HG02759 (cell line): ENCODE data around the gene FASTKD1.
"Not testable (repeated sequence)": the region's sequence is repeated elsewhere in the genome, so short reads cannot be mapped to it uniquely, and the experiment has no call there.

ENCODE experiments used
- ATAC-seq: cut with Tn5 transposase; IDR thresholded peaks from one replicate; pipeline ENCODE4 v1.9.1; 2021; ENCODE audit warnings: mild to moderate bottlenecking, moderate library complexity; ENCODE audit not compliant: unreplicated experiment

FASTKD1 gene, protein sequence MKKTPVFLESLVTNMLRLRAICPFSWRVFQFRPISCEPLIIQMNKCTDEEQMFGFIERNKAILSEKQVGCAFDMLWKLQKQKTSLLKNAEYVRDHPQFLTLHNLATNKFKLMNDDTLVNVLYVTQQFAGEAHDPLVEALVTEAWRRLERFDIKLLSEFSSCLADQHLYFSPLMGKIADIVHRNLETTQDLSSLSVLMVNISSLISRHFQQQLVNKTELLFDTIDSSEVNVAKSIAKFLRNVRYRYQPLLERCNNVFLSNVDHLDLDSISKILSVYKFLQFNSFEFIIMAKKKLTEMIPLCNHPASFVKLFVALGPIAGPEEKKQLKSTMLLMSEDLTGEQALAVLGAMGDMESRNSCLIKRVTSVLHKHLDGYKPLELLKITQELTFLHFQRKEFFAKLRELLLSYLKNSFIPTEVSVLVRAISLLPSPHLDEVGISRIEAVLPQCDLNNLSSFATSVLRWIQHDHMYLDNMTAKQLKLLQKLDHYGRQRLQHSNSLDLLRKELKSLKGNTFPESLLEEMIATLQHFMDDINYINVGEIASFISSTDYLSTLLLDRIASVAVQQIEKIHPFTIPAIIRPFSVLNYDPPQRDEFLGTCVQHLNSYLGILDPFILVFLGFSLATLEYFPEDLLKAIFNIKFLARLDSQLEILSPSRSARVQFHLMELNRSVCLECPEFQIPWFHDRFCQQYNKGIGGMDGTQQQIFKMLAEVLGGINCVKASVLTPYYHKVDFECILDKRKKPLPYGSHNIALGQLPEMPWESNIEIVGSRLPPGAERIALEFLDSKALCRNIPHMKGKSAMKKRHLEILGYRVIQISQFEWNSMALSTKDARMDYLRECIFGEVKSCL

GRCh38 chr2:169573160-169573973, at the start of gene FASTKD1:
TSS of gene FASTKD1 (minus strand) at chr2:169573865. CDS start at chr2:169572029, 1,836 bp downstream.
- peak; percentile 99 for ATAC-seq

DNA sequence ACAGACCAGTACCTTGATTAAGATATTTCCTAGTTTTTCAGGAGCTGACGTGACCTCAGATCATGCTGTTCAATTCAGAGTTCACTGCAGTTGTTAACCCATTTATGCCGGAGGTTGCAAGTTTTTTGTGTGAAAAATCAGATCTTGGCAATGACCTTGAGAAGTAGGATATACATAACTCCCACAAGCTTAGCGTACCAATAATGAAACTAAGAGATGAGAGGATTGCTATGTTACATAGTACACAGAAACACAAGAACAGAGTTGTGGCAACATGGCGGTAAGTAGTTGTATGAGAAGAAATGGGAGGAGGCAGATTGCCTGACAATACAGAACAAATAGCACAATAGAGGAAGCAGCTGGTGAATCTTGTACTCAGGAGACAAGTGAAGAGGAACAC, 49.6 kb upstream of the FASTKD1 start:
- ATAC-seq, result no peak

DNA sequence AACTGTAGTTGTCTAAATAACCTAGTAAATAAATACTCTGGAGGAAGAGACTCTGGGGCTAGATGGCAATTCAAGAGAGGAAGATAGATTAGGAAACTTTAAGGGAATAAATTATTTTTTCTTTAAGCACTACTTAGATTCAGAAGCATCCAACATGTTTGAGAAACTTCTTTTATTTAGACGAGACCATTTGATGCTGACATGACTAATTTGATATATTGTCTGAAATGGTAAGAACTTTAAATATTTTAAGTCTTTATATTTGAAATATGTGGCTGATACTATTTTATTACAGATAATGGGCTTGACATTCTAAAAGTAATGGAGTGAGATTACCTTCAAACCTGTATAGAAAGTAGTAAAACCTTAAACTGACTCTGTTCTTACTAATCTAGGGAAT, 46.8 kb upstream of the FASTKD1 start:
- ATAC-seq, result no peak

GRCh38 chr2:169619946-169620345, 46.3 kb upstream of the FASTKD1 start:
- no peak for ATAC-seq

DNA sequence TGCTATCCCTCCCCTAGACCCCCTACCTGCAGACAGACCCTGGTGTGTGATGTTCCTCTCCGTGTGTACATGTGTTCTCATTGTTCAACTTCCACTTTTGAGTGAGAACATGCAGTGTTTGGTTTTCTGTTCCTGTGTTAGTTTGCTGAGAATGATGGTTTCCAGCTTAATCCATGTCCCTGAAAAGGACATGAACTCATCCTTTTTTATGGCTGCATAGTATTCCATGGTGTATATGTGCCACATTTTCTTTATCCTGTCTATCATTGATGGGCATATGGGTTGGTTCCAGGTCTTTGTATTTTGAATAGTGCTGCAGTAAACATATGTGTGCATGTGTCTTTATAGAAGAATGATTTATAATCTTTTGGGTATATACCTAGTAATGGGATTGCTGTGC, 42.3 kb upstream of the FASTKD1 start:
- ATAC-seq, result not testable (repeated sequence)

GRCh38 chr2:169613876-169614275, 40.2 kb upstream of the FASTKD1 start:
- ATAC-seq, result no peak

GRCh38 chr2:169609264-169609663, 35.6 kb upstream of the FASTKD1 start:
- no peak for ATAC-seq

GRCh38 chr2:169599568-169599967, 25.9 kb upstream of the FASTKD1 start:
- no peak for ATAC-seq

DNA sequence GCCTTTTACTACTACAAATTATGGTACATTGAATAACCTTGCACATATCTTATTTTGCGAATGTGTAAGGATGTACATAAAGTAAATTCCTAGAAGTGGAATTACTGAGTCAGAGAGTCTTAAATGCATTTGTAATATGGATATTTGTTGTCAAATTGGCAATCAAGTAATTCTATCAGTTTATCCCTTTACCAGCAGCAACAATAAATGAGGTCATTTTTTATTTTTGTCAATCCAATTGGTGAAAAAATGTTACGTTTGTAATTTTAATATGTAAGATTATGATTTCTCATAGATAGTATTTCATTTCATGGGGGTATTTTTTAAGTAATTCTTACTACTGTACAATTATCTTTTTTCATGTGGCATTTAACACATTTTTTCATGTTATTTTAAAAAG, 25.3 kb upstream of the FASTKD1 start:
- ATAC-seq, result no peak

DNA sequence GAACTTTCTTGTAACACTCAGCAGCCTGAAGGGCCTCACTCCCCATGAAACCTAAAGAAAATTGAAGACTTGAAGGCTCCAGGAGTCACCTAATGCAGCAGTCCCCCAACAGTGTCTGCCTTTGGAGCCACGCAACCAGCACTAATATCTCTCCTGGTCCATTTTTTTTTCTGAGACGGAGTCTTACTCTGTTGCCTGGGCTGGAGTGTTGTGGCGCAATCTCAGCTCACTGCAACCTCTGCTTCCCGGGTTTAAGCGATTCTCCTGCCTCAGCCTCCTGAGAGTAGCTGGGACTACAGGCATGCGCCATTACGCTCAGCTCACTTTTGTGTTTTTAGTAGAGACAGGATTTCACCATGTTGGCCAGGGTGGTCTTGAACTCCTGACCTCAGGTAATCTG, 22.9 kb upstream of the FASTKD1 start:
- not testable (repeated sequence) for ATAC-seq

DNA sequence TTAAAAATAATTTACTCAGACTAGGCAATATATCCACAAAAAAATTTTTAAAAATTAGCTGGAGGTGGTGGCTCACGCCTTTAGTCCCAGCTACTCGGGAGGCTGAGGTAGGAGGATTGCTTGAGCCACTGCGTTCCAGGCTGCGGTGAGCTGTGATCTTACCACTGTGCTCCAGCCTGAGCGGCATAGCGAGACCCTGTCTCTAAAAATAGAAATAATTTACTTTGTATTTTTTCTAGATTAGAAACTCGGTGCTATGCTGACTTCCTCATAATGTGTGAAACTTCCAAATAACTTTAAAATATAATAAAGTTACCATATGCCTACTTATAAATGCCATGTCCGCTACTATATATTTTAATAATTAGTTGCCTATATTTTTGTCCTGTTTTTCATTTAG, 17.1 kb upstream of the FASTKD1 start:
- no peak for ATAC-seq

- no peak for ATAC-seq
Measured at GRCh38 chr2:169585673-169586072, 12.0 kb upstream of the FASTKD1 start.

DNA sequence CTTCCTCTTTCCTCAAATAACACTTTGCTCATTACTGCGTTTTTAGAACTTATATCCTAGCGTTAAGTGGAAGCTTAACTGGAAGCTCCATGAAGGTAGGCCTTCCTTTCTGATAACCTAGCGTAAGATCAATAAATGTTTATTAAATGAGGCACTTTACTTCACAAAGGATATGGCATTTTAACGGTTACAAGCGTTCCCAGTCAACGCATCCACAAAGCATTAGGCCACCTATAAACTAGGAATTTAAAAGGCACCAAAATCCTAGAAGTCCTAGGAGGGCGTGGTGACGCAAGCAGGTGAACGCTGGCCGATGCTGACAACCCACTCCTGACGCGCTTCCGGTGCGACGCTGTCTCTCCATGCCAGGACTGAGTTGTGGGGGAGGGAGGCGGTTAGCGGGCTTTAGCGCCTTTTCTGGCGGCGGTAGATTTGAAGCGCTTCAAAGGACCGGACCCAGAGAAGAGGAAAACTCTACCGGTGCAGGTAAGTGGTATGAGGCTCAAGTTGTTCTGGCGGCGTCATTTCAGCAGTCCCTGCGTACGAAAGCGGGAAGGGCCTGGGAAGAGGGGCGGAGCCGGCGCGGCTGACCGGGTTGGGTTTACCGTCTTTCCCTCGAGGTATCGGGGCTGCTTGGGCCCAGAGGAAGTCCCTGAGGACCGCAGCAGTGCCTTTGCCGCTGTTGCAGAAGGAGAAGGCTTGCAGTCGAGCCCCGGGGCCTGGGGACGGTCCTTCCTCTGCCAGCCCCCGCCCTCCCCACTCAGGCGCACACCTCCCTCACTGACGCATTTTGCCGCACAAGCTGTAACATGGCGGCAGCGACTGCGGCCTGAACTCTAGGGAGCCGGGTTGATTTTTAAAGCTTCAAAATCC, 10.6 kb upstream of the FASTKD1 start, which contains the start of gene PPIG:
TSS of gene PPIG (plus strand) at position 347 of the 873 bp plus-strand sequence. CDS start 19,691 bp downstream, outside the sequence.
- peak; percentile 89 for ATAC-seq

DNA sequence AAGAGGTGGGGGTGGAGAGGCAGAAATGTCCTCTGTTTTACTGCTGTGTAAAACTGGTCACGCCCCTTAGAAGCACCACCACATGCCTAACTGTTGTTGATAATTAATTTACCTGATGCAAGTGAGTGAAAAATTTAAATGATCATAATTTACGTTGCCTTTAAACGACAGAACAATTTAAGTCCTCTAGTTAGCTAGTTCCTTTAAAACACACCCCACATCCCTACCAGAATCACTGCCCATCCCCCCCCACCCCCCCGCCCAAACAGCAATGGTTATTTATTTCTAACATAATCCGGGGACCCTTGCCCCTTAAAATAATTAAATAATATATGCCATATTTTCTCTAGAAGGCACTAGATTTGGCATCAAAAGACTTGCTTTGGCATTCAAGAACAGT, 9.9 kb upstream of the FASTKD1 start:
- ATAC-seq, result no peak

- not testable (repeated sequence) for ATAC-seq
Measured at GRCh38 chr2:169582552-169583266, 9.0 kb upstream of the FASTKD1 start.

GRCh38 chr2:169579044-169579443, 5.4 kb upstream of the FASTKD1 start:
- no peak for ATAC-seq

GRCh38 chr2:169575264-169575663, 1.6 kb upstream of the FASTKD1 start:
- not testable (repeated sequence) for ATAC-seq

- not testable (repeated sequence) for ATAC-seq
Measured at GRCh38 chr2:169574539-169574938, 874 bp upstream of the FASTKD1 start.

DNA sequence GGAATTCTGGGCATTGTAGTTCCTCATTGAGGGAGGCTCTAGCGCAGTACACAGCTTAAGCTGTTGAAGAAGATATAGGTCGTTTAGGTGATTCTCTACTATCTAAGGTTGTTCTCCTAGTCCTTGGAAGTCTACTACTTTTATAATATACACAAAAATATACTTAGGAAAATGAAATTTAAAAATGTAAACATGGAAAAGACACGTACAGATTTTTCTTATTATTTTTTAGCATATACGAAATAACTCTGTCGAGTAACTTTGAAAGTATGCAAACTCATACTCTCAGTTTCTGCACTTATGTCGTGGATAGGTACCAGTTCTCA, 272 bp upstream of the FASTKD1 start:
- no peak for ATAC-seq

- ATAC-seq, result no peak
Measured at GRCh38 chr2:169572821-169573159, 875 bp downstream of the FASTKD1 start.
